Measurements from ENCODE around the gene CDH23. TPM values are rescaled to one million over a fixed set of nuclear protein-coding genes. Genes with fewer than 3 reads are reported as not detected.

The CDH23 gene
- total RNA-seq, 1 experiment from 2014 or later = 2.1 TPM

GRCh38 chr10:71809628-71810027 lies 412.9 kb downstream of the CDH23 start:
- no peaks in the 10 kb centered on the region for H3K79me2 ChIP-seq (ENCODE audit: low read length)
- no peaks in the 10 kb centered on the region for H4K20me1 ChIP-seq (ENCODE audit: insufficient read depth, low read depth, low read length)
- no peak overlapping the region for H2AFZ ChIP-seq (ENCODE audit: low read length)
- H3K9me2 ChIP-seq (replicated peaks; ENCODE audit: insufficient read depth, low read length) = no peaks in the 10 kb centered on the region
- H3K4me2 ChIP-seq (ENCODE audit: low read depth, low read length, poor library complexity, severe bottlenecking) = no peak overlapping the region
- H3K27me3 ChIP-seq (ENCODE audit: low read length) = no peaks in the 10 kb centered on the region
- no peak overlapping the region for H3K9ac ChIP-seq (ENCODE audit: low read length)
- H3K36me3 ChIP-seq (ENCODE audit: insufficient read depth, low read length) = no peaks in the 10 kb centered on the region
- H3K27ac ChIP-seq (ENCODE audit: low read length) = no peak overlapping the region
- H3K9me3 ChIP-seq (ENCODE audit: low read length) = no peaks in the 10 kb centered on the region
- H3K4me1 ChIP-seq (ENCODE audit: low read length) = no peaks in the 10 kb centered on the region
- H3K4me3 ChIP-seq (ENCODE audit: low read length) = no peak overlapping the region
- DNase-seq = no peak

GRCh38 chr10:71810048-71810750 lies 413.5 kb downstream of the CDH23 start:
- Histone ChIP-seq H4K20me1 (ENCODE audit: insufficient read depth, low read depth, low read length) (no peaks in the 10 kb centered on the region), H3K79me2 (ENCODE audit: low read length) (no peaks in the 10 kb centered on the region), H3K4me2 (ENCODE audit: low read depth, low read length, poor library complexity, severe bottlenecking) (no peak overlapping the region), H3K9me2 (replicated peaks; ENCODE audit: insufficient read depth, low read length) (no peaks in the 10 kb centered on the region), H3K4me1 (ENCODE audit: low read length) (no peaks in the 10 kb centered on the region), H3K9ac (ENCODE audit: low read length) (no peak overlapping the region), H3K4me3 (ENCODE audit: low read length) (no peak overlapping the region), H3K27ac (ENCODE audit: low read length) (no peak overlapping the region), H3K27me3 (ENCODE audit: low read length) (no peaks in the 10 kb centered on the region), H3K36me3 (ENCODE audit: insufficient read depth, low read length) (no peaks in the 10 kb centered on the region), H3K9me3 (ENCODE audit: low read length) (no peaks in the 10 kb centered on the region), H2AFZ (ENCODE audit: low read length) (no peak overlapping the region)
- no peak for DNase-seq

- H3K27me3 ChIP-seq (ENCODE audit: low read length) = no peaks in the 10 kb centered on the region
- H3K79me2 ChIP-seq (ENCODE audit: low read length) = no peaks in the 10 kb centered on the region
- no peak overlapping the region for H3K9ac ChIP-seq (ENCODE audit: low read length)
- H3K4me1 ChIP-seq (ENCODE audit: low read length) = no peaks in the 10 kb centered on the region
- H3K27ac ChIP-seq (ENCODE audit: low read length) = no peak overlapping the region
- H3K36me3 ChIP-seq (ENCODE audit: insufficient read depth, low read length) = no peaks in the 10 kb centered on the region
- no peaks in the 10 kb centered on the region for H3K9me3 ChIP-seq (ENCODE audit: low read length)
- DNase-seq = no peak
- H3K4me3 ChIP-seq (ENCODE audit: low read length) = no peak overlapping the region
- H3K4me2 ChIP-seq (ENCODE audit: low read depth, low read length, poor library complexity, severe bottlenecking) = no peak overlapping the region
- H3K9me2 ChIP-seq (replicated peaks; ENCODE audit: insufficient read depth, low read length) = no peaks in the 10 kb centered on the region
- no peaks in the 10 kb centered on the region for H4K20me1 ChIP-seq (ENCODE audit: insufficient read depth, low read depth, low read length)
- no peak overlapping the region for H2AFZ ChIP-seq (ENCODE audit: low read length)
These were observed 414.6 kb downstream of the CDH23 start for GRCh38 chr10:71811351-71811750.

- no peak overlapping the region for H3K4me2 ChIP-seq (ENCODE audit: low read depth, low read length, poor library complexity, severe bottlenecking)
These were observed 415.5 kb downstream of the CDH23 start for GRCh38 chr10:71812016-71812912.

GRCh38 chr10:71812913-71813590 lies 416.3 kb downstream of the CDH23 start:
- Histone ChIP-seq H3K4me2 (ENCODE audit: low read depth, low read length, poor library complexity, severe bottlenecking) (no peak overlapping the region), H4K20me1 (ENCODE audit: insufficient read depth, low read depth, low read length) (no peaks in the 10 kb centered on the region), H3K36me3 (ENCODE audit: insufficient read depth, low read length) (no peaks in the 10 kb centered on the region; the same call in 1 of the 2 replicates), H3K9me3 (ENCODE audit: low read length) (no peaks in the 10 kb centered on the region), H3K27ac (ENCODE audit: low read length) (no peak overlapping the region), H3K79me2 (ENCODE audit: low read length) (no peaks in the 10 kb centered on the region), H3K27me3 (ENCODE audit: low read length) (no peaks in the 10 kb centered on the region), H3K9ac (ENCODE audit: low read length) (no peak overlapping the region), H3K9me2 (replicated peaks; ENCODE audit: insufficient read depth, low read length) (no peaks in the 10 kb centered on the region), H3K4me1 (ENCODE audit: low read length) (no peaks in the 10 kb centered on the region), H2AFZ (ENCODE audit: low read length) (no peak overlapping the region), H3K4me3 (ENCODE audit: low read length) (no peak overlapping the region)
- DNase-seq = no peak

More at GRCh38 chr10:71812016-71812912, 415.5 kb downstream of the CDH23 start:
- no peaks in the 10 kb centered on the region for H3K79me2 ChIP-seq (ENCODE audit: low read length)
- no peaks in the 10 kb centered on the region for H4K20me1 ChIP-seq (ENCODE audit: insufficient read depth, low read depth, low read length)
- no peak overlapping the region for H3K4me3 ChIP-seq (ENCODE audit: low read length)
- no peak overlapping the region for H2AFZ ChIP-seq (ENCODE audit: low read length)
- H3K9ac ChIP-seq (ENCODE audit: low read length) = no peak overlapping the region
- H3K36me3 ChIP-seq (ENCODE audit: insufficient read depth, low read length) = no peaks in the 10 kb centered on the region; the same call in 1 of the 2 replicates
- H3K27ac ChIP-seq (ENCODE audit: low read length) = no peak overlapping the region
- DNase-seq = peak; percentile 89
- no peaks in the 10 kb centered on the region for H3K9me2 ChIP-seq (replicated peaks; ENCODE audit: insufficient read depth, low read length)
- H3K9me3 ChIP-seq (ENCODE audit: low read length) = no peaks in the 10 kb centered on the region
- no peaks in the 10 kb centered on the region for H3K27me3 ChIP-seq (ENCODE audit: low read length)
- H3K4me1 ChIP-seq (ENCODE audit: low read length) = no peaks in the 10 kb centered on the region

GRCh38 chr10:71814922-71815411 lies 418.2 kb downstream of the CDH23 start:
- H3K9me2 ChIP-seq (replicated peaks; ENCODE audit: insufficient read depth, low read length) = no peaks in the 10 kb centered on the region
- H3K36me3 ChIP-seq (ENCODE audit: insufficient read depth, low read length) = no peaks in the 10 kb centered on the region; the same call in 1 of the 2 replicates
- no peaks in the 10 kb centered on the region for H3K4me1 ChIP-seq (ENCODE audit: low read length)
- H3K27me3 ChIP-seq (ENCODE audit: low read length) = no peaks in the 10 kb centered on the region
- H3K4me2 ChIP-seq (ENCODE audit: low read depth, low read length, poor library complexity, severe bottlenecking) = no peak overlapping the region
- H3K9me3 ChIP-seq (ENCODE audit: low read length) = no peaks in the 10 kb centered on the region
- H4K20me1 ChIP-seq (ENCODE audit: insufficient read depth, low read depth, low read length) = no peaks in the 10 kb centered on the region; the same call in 1 of the 2 replicates
- no peak overlapping the region for H2AFZ ChIP-seq (ENCODE audit: low read length)
- H3K4me3 ChIP-seq (ENCODE audit: low read length) = no peak overlapping the region
- no peak overlapping the region for H3K27ac ChIP-seq (ENCODE audit: low read length)
- no peak for DNase-seq
- no peak overlapping the region for H3K9ac ChIP-seq (ENCODE audit: low read length)
- H3K79me2 ChIP-seq (ENCODE audit: low read length) = no peaks in the 10 kb centered on the region

GRCh38 chr10:71815515-71816130 lies 418.9 kb downstream of the CDH23 start:
- Histone ChIP-seq H3K4me1 (ENCODE audit: low read length) (no peaks in the 10 kb centered on the region), H4K20me1 (ENCODE audit: insufficient read depth, low read depth, low read length) (no peaks in the 10 kb centered on the region; the same call in 1 of the 2 replicates), H3K9me2 (replicated peaks; ENCODE audit: insufficient read depth, low read length) (no peaks in the 10 kb centered on the region), H3K27ac (ENCODE audit: low read length) (no peak overlapping the region), H3K4me2 (ENCODE audit: low read depth, low read length, poor library complexity, severe bottlenecking) (no peak overlapping the region), H3K9ac (ENCODE audit: low read length) (no peak overlapping the region), H2AFZ (ENCODE audit: low read length) (no peak overlapping the region), H3K79me2 (ENCODE audit: low read length) (no peaks in the 10 kb centered on the region), H3K4me3 (ENCODE audit: low read length) (no peak overlapping the region), H3K36me3 (ENCODE audit: insufficient read depth, low read length) (no peaks in the 10 kb centered on the region; the same call in 1 of the 2 replicates), H3K27me3 (ENCODE audit: low read length) (no peaks in the 10 kb centered on the region), H3K9me3 (ENCODE audit: low read length) (no peaks in the 10 kb centered on the region)
- DNase-seq = no peak

Data from Karpas-422 (cell line).